K562 (cell line): Measurements from ENCODE around the gene MTA1. TPM values are rescaled to one million over a fixed set of nuclear protein-coding genes. Genes with fewer than 3 reads are reported as not detected.
A peak's percentile ranks its signal among the peaks of the same experiment; 100 is the strongest.

Experiments used
- CBFA2T2 ChIP-seq: fragments of 450-650 bp; conservative IDR thresholded peaks from 2 replicates; pipeline ENCODE4 v1.6.1; 2017; ENCODE audit warnings: mild to moderate bottlenecking
- CBFB ChIP-seq: sonication (generic); formaldehyde crosslinking; IDR thresholded peaks from 2 replicates; pipeline ENCODE4 v1.4.0; 2020; ENCODE audit warnings: mild to moderate bottlenecking, missing genetic modification reagents
- CREM ChIP-seq: IDR thresholded peaks from 2 replicates; pipeline ENCODE4 v1.6.1; 2014; ENCODE audit warnings: antibody characterized with exemption, low read depth
- FOXJ2 ChIP-seq: fragments of 200-800 bp; sonication (Bioruptor generic); IDR thresholded peaks from 2 replicates; pipeline ENCODE4 v1.6.1; 2016; ENCODE audit warnings: missing genetic modification characterization, missing compliant biosample characterization
- KDM5B ChIP-seq: fragments of 200-600 bp; sonication (generic); IDR thresholded peaks from 2 replicates; pipeline ENCODE4 v1.6.1; 2012; ENCODE audit warnings: low read depth, mild to moderate bottlenecking, moderate library complexity, low read length, control low read depth, inconsistent platforms; ENCODE audit not compliant: insufficient replicate concordance
- KLF10 ChIP-seq: fragments of 250-450 bp; sonication (Bioruptor Pico); IDR thresholded peaks from 2 replicates; pipeline ENCODE4 v1.6.1; 2021; ENCODE audit warnings: matching md5 sums
- MNT ChIP-seq, 2 experiments: fragments of 450-650 bp; conservative IDR thresholded peaks; 2 replicates each; pipeline ENCODE4 v1.6.1; 2017; ENCODE audit warnings: mild to moderate bottlenecking in 2 of 2, moderate library complexity in 2 of 2
- MYBL2 ChIP-seq, 2 experiments: fragments of 450-650 bp in 1 of 2; sonication (generic) in 1 of 2; formaldehyde crosslinking in 1 of 2; IDR thresholded peaks; 2 replicates each; pipeline versions ENCODE4 v1.6.1 to v1.8.1; 2017 to 2022; ENCODE audit warnings: borderline replicate concordance in 1 of 2, inconsistent platforms in 1 of 2, low read depth in 1 of 2, mild to moderate bottlenecking in 1 of 2, missing genetic modification reagents in 1 of 2, moderate library complexity in 1 of 2
- SREBF2 ChIP-seq: sonication (generic); formaldehyde crosslinking; IDR thresholded peaks from 2 replicates; pipeline ENCODE4 v1.4.0; 2020; ENCODE audit warnings: mild to moderate bottlenecking, missing genetic modification reagents
- TSHZ1 ChIP-seq: fragments of 250-450 bp; sonication (Bioruptor Pico); IDR thresholded peaks from 2 replicates; pipeline ENCODE4 v1.4.0; 2020; ENCODE audit warnings: mild to moderate bottlenecking, moderate library complexity
- ZBED1 ChIP-seq: IDR thresholded peaks from 2 replicates; pipeline ENCODE4 v1.6.1; 2014
- ZBTB5 ChIP-seq: fragments of 450-650 bp; IDR thresholded peaks from 2 replicates; pipeline ENCODE4 v1.6.1; 2017; ENCODE audit warnings: antibody characterized with exemption
- ZMIZ1 ChIP-seq, 2 experiments: fragments of 150-350 bp in 1 of 2; IDR thresholded peaks; 2 replicates each; pipeline ENCODE4 v1.6.1; 2012 to 2016; ENCODE audit warnings: low read depth in 2 of 2, low read length in 2 of 2, mild to moderate bottlenecking in 1 of 2, moderate library complexity in 1 of 2
- ZNF146 ChIP-seq: IDR thresholded peaks from one replicate; pipeline ENCODE4 v1.6.1; 2018; ENCODE audit warnings: missing compliant biosample characterization; ENCODE audit not compliant: unreplicated experiment
- polyA plus RNA-seq, 8 experiments: library from polyadenylated mRNA; depleted of rRNA in 4 of 8; stranded (reverse) in 5 of 8; unstranded in 3 of 8; fragments of >200 nt; fragmentation: Nextera tagmentation in 2 of 8; fragmentation: Illumina TruSeq in 1 of 8; extraction: Ambion mirVana in 2 of 8; extraction: Trizol in 1 of 8; gene quantifications; 2 replicates each; pipeline versions ENCODE4 v1.2.1 to v1.2.3, GENCODE V29; 2011 to 2014; ENCODE audit warnings: inconsistent platforms in 1 of 8, missing spikeins in 1 of 8
- total RNA-seq, 7 experiments: library from RNA; depleted of rRNA in 6 of 7; stranded (reverse); fragments of >200 nt in 6 of 7; fragmentation: Illumina TruSeq in 2 of 7; extraction: Trizol in 2 of 7; gene quantifications; 2 replicates each; pipeline versions ENCODE4 v1.2.1 to v1.2.3, GENCODE V29; 2011 to 2021; ENCODE audit warnings: low replicate concordance in 1 of 7

MTA1 gene
- total and polyA plus RNA-seq, 9 of the 15 experiments (the other 6 are each of a cell fraction or from before 2014, with no cell fraction given) = 0.13 to 118 (median 32.3) TPM

- TF ChIP-seq ZBTB5 (no peak), KDM5B (peak; percentile 71), CREM (peak; percentile 63; the same call in 1 of the 2 replicates), CBFA2T2 (no peak), CBFB (CRISPR knock-in tag) (no peak), MNT (conservative IDR thresholded peaks at IDR 0.05) (peak; percentile 75 to 79), FOXJ2 (tag) (peak; percentile 75; the same call in 1 of the 2 replicates), KLF10 (no peak), TSHZ1 (CRISPR knock-in tag) (no peak), ZBED1 (peak; percentile 87), ZMIZ1 (IDR thresholded peaks at IDR 0.05; ENCODE audit: low read depth in 2 of 2, low read length in 2 of 2) (no peak), MYBL2 (IDR thresholded peaks at IDR 0.05; ENCODE audit: low read depth) (no peak), MYBL2 (CRISPR knock-in tag; IDR thresholded peaks at IDR 0.05; ENCODE audit: borderline replicate concordance) (no peak), ZNF146 (CRISPR knock-in tag) (no peak), SREBF2 (CRISPR knock-in tag) (no peak)
Measured at GRCh38 chr14:105490572-105491365, 71.1 kb downstream of the MTA1 start, which contains the start of gene TEDC1 (continued).
